ENCODE results near the gene CLMP. TPM values are rescaled to one million over a fixed set of nuclear protein-coding genes. Genes with fewer than 3 reads are reported as not detected.

CLMP gene
- total and polyA plus RNA-seq, 9 of the 15 experiments (the other 6 are each of a cell fraction or from before 2014, with no cell fraction given): 0.02 to 0.15 (median 0.03) TPM; not detected in 6

- CTCF ChIA-PET (ENCODE audit: low intra/inter-chr PET ratio): no interaction called here
- no peaks in the 10 kb centered on the region for H3K4me1 ChIP-seq (replicated peaks in 1 of 2; ENCODE audit: control insufficient read depth in 2 of 2, insufficient read depth in 2 of 2, low read length in 2 of 2)
- H3K9me3 ChIP-seq (replicated peaks; ENCODE audit: control insufficient read depth, insufficient read depth, low read depth, low read length): no peaks in the 10 kb centered on the region
- 0% methylated on average over 6 of the region's 6 CpGs for WGBS (ENCODE audit: insufficient coverage, low coverage, missing lambda C conversion rate)
- no peaks in the 10 kb centered on the region for H3K79me2 ChIP-seq (ENCODE audit: control insufficient read depth, insufficient read depth, low read length)
- H3K9me1 ChIP-seq (ENCODE audit: control insufficient read depth, insufficient read depth, low read length): no peaks in the 10 kb centered on the region
- no peak overlapping the region for H3K9ac ChIP-seq (ENCODE audit: insufficient read depth in 1 of 2, low read depth in 2 of 2, low read length in 2 of 2)
- POLR2A ChIA-PET: interaction anchor here (1.1 kb wide), 1 partner anchor 34 kb away, joined by 3 read pairs; no protein-coding TSS in a partner anchor
- no peak overlapping the region for H2AFZ ChIP-seq (ENCODE audit: low read depth, low read length)
- TF ChIP-seq CSDE1 (IDR thresholded peaks at IDR 0.05) (no peak), NFE2 (IDR thresholded peaks at IDR 0.05; ENCODE audit: low read depth) (no peak), RAD21 (CRISPR knock-in tag; conservative IDR thresholded peaks at IDR 0.05 in 1 of 2, IDR thresholded peaks at IDR 0.05 in 1 of 2) (no peak), MEIS2 (IDR thresholded peaks at IDR 0.05; ENCODE audit: partially characterized antibody) (no peak), CEBPB (tag; IDR thresholded peaks at IDR 0.05) (no peak), FOXA1 (IDR thresholded peaks at IDR 0.05; ENCODE audit: borderline replicate concordance) (no peak), STAT5A (IDR thresholded peaks at IDR 0.05; ENCODE audit: borderline replicate concordance, low read length) (no peak), ZNF12 (CRISPR knock-in tag; IDR thresholded peaks at IDR 0.05) (no peak)
- TF ChIP-seq, protein P1, sequence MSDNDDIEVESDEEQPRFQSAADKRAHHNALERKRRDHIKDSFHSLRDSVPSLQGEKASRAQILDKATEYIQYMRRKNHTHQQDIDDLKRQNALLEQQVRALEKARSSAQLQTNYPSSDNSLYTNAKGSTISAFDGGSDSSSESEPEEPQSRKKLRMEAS (CRISPR knock-in tag; IDR thresholded peaks at IDR 0.05): no peak
- TF ChIP-seq, protein P2, sequence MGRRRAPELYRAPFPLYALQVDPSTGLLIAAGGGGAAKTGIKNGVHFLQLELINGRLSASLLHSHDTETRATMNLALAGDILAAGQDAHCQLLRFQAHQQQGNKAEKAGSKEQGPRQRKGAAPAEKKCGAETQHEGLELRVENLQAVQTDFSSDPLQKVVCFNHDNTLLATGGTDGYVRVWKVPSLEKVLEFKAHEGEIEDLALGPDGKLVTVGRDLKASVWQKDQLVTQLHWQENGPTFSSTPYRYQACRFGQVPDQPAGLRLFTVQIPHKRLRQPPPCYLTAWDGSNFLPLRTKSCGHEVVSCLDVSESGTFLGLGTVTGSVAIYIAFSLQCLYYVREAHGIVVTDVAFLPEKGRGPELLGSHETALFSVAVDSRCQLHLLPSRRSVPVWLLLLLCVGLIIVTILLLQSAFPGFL (CRISPR knock-in tag; IDR thresholded peaks at IDR 0.05): no peak
- FAIRE-seq: no peak
- peaks cover 13 to 33% of the 10 kb centered on the region in 2 experiments; a peak in 3 of 5 replicates for H3K27me3 ChIP-seq (ENCODE audit: control insufficient read depth in 2 of 2, insufficient read depth in 2 of 2, low read length in 2 of 2)
- no peak overlapping the region for H3K4me2 ChIP-seq (ENCODE audit: insufficient read depth, low read length)
- in situ Hi-C loops (cut with MboI): no loop called here
- H3K4me3 ChIP-seq: no peak overlapping the region
- no TSS peak for BruUV-seq (replicated peaks)
- DNase-seq (ENCODE audit: extremely low read depth in 1 of 4, low spot score in 3 of 4): no peak
- H3K27ac ChIP-seq (ENCODE audit: extremely low read depth, low read depth, low read length): no peak overlapping the region
- intact Hi-C loops (cut with micrococcal nuclease): no loop called here
- no peak for ATAC-seq
- H4K20me1 ChIP-seq (replicated peaks; ENCODE audit: control insufficient read depth, insufficient read depth, low read length): no peaks in the 10 kb centered on the region
- no peaks in the 10 kb centered on the region for H3K36me3 ChIP-seq (ENCODE audit: control insufficient read depth, insufficient read depth, low read length)
Observed at GRCh38 chr11:123203934-123204333, 8.9 kb upstream of the CLMP start.

All from K562 (cell line).